HG03442 (cell line): ENCODE measurements around the gene RPL32.
"Not testable (repeated sequence)": the region's sequence is repeated elsewhere in the genome, so short reads cannot be mapped to it uniquely, and the experiment has no call there.

ENCODE experiments used
- ATAC-seq: cut with Tn5 transposase; IDR thresholded peaks from one replicate; pipeline ENCODE4 v1.9.1; 2021; ENCODE audit warnings: mild to moderate bottlenecking, moderate library complexity; ENCODE audit not compliant: unreplicated experiment

The RPL32 gene

GRCh38 chr3:12841149-12841969 is at the start of gene RPL32:
Gene RPL32, minus strand, starts transcription at chr3:12841565. Its CDS starts 1,328 bp downstream, at chr3:12840237.
- ATAC-seq = peak; percentile 84

DNA sequence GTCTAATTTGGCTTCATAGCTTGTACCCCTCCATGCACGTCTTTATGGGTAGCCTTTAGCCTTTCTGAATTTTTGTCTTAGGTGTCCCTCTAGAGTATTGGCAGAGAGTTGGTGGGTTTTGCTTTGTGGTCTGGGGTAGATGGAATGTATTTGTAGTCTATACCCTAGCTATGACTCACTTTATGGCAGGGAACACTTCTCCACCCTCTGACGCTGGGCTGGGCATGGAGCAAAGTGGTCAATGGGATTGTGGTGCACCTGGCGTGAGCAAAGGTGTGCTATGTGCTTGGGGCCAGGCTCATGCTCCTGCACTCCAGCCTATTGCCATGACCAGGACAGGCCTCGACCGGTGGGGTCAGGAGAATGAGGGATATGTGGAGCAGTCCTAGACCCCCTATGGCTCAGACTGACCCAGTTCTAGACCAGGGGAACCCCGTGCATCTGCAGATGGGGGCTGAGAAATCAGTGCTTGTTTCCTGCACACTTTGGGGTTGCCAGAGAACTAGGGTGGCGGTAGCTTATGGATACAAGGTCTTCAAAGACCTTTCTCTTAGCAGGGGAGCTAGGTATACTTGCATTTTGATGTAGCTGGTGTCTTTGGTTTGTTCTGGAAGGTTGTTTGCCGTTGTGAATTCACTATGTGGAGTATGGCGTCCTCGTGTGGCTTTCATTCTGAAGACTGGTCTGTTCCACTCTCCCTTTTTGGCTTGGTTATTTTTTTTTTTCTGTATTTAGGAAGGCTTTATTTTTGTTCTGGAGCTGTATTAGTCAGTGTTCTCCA is 49.4 kb upstream of the RPL32 start:
- no peak for ATAC-seq

DNA sequence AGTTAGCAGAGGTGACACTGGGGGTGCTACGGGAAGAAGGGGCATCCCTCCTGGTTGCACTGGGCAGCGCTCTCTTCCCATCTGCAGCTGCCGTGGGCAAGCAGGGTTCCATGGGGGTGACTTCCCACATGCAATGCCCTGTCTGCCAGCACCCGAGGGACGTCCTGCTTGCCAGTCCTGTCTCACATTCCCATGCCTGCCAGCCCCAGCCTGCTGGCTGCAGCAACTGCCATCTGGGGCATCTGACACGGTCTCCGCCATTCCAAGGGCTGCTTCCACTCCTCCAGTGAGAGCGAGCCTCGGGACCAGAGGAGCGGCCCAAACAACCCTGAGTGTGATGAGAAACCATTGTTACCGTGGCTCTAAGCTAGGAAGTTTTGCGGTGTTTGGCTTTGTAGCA is 45.4 kb upstream of the RPL32 start:
- ATAC-seq = no peak

- ATAC-seq = no peak
These were observed 44.8 kb upstream of the RPL32 start for GRCh38 chr3:12886106-12886679.

- ATAC-seq = no peak
These were observed 44.2 kb upstream of the RPL32 start for GRCh38 chr3:12885583-12885930.

GRCh38 chr3:12884790-12885582 is 43.6 kb upstream of the RPL32 start:
- no peak for ATAC-seq

- no peak for ATAC-seq
These were observed 42.9 kb upstream of the RPL32 start for GRCh38 chr3:12884186-12884680.

DNA sequence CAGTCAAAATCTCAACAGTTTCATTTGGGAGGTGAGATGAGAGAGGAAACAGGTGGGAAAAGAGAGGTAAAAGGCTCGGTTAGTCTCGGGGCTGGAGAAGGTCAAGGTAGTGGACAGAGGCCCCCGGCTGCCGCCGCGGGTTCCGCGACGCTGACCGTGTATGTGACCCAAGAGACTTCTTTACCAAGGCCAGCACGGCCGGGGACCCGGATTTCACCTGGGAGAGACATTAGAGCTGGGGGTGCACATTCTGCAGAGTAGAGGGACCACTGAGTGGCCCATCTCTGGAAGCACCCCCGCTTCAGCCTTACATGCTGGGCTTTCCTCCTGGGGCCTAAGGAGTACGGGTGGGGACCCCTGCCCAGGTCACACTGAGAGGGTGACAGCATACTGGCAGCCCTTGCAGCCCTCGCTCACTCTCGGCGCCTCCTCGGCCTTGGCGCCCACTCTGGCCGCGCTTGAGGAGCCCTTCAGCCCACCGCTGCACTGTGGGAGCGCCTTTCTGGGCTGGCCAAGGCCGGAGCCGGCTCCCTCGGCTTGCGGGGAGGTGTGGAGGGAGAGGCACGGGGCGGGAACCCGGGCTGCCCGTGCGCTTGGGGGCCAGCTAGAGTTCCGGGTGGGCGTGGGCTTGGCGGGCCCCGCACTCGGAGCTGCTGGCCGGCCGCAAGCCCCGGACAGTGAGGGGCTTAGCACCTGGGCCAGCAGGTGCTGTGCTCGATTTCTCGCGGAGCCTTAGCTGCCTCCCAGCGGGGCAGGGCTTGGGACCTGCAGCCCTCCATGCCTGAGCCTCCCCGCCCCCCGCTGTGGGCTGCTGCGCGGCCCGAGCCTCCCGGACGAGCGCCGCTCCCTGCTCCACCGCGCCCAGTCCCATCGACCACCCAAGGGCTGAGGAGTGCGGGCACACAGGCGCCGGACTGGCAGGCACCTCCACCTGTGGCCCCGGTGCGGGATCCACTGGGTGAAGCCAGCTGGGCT is 41.3 kb upstream of the RPL32 start:
- no peak for ATAC-seq

- peak; percentile 55 for ATAC-seq
These were observed 40.5 kb upstream of the RPL32 start for GRCh38 chr3:12881858-12882257.

GRCh38 chr3:12879191-12879815 is 37.9 kb upstream of the RPL32 start:
- ATAC-seq = no peak

- not testable (repeated sequence) for ATAC-seq
These were observed 37.4 kb upstream of the RPL32 start for GRCh38 chr3:12878758-12879157.

DNA sequence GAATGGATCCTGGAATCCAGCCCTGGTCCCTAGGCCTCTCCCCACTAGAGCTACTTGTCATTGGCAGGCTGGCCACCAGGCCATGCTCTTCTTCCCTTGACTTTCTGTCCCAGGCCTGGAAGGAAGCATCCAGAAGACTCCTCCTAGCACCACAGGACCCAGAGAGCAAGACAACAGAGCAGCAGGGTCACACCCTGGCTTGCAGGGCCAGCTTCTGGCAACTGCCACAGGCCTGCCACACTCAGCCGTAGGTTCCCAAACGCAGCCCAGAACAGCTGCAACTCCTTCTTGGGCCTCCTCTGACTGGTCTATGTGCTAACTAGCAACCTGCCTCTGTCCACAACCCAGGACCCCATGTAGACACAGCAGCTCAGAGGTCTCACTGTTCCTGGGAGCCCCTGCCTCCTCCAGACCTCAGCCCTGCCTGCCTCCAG is 36.8 kb upstream of the RPL32 start:
- no peak for ATAC-seq

GRCh38 chr3:12877040-12877439 is 35.7 kb upstream of the RPL32 start:
- ATAC-seq = no peak

GRCh38 chr3:12875857-12876836 is 34.8 kb upstream of the RPL32 start:
- no peak for ATAC-seq

GRCh38 chr3:12871404-12871983 is 30.1 kb upstream of the RPL32 start:
- ATAC-seq = no peak

DNA sequence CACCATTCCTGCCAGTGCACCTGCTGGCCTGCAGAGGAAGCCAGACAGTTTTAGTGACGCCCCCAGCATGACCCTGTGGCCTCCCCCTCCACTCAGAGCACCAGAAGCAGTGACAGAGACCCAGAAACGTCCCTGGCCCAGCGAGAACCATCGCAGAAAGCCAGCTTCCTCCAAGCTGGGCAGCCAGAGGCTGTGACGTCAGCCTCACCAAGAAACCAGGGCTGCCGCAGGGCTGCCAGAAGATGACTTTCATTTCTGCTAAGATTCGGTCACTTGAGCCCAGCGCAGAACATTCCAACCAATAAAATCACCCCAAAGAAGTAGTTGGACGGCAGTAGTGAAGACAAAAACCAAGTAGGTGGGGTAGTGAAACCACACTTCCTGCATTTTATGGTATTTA is 29.6 kb upstream of the RPL32 start:
- no peak for ATAC-seq

DNA sequence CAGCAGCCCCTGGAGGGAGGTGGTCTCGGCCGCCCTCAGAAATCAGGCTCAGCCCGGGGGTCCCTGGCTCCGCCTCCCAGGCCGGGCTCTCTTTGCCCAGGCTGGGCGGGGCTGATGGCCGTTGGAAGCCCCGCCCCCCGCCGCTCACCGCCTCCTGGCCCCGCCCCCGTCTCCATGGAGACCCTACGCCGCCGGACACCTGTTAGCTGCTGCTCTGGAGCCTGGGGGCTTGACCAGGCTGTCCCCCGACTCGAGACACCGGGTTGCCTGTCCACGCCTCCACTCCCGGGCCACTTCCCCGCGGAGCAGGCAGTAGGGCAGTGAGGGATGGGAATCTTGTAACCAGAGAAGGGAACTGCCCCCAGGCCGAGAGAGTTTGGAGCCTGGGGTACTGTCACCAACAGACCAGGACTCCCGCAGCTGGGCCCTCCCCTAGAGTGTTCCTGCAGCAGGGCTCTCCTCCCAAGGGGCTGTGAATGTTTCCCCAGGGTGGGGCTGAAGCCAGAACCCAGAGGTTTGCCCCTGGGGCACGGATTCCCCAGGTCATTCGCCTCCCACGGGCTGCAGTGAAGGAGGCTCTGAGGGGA is 27.8 kb upstream of the RPL32 start:
- no peak for ATAC-seq
